SK-N-MC (cell line): ENCODE data around the gene PCDHB8.

Source experiments
- EZH2 ChIP-seq: fragments of 200-600 bp; sonication (generic); IDR thresholded peaks from one replicate; pipeline ENCODE4 v1.6.1; 2017; ENCODE audit warnings: antibody characterized with exemption
- POLR2AphosphoS5 ChIP-seq: IDR thresholded peaks from 2 replicates; pipeline ENCODE4 v1.6.1; 2012; ENCODE audit warnings: mild to moderate bottlenecking, low read depth, low read length, borderline replicate concordance

DNA sequence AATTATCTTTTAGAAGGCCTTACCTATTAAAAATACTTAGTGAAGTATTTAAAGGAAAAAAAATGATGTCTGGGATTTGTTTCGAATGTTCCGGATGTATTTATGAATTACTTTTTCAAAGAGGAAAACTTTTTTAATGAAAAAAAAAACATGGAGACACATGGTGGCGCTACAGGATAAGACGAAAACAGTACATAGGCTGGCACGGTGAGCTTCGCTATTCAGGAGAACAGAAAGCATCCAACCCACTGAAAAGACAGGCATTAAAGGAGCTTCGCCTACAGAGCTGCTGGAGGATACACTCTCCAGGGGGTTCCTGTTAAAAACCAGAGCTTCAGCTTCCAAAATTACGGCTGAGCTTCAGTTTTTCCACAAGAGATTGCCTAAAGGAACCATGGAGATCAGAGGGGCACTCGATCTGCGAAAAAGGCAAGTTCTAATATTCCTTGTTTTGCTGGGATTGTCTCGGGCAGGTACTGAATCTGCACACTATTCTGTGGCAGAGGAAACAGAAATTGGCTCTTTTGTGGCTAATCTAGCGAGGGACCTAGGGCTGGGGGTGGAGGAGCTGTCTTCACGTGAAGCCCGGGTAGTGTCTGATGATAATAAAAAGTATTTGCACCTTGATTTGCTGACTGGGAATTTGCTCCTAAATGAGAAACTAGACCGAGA is 45.7 kb downstream of the PCDHB8 start, which contains the start of gene PCDHB14:
- TF ChIP-seq EZH2 (no peak), POLR2AphosphoS5 (peak; percentile 26; the same call in 1 of the 2 replicates)
